ENCODE data around the gene PTBP1. TPM values are rescaled to one million over a fixed set of nuclear protein-coding genes. Genes with fewer than 3 reads are reported as not detected.

Gene PTBP1
- total and polyA plus RNA-seq, 9 of the 15 experiments (the other 6 are each of a cell fraction or from before 2014, with no cell fraction given) = 14.0 to 759 (median 234) TPM

GRCh38 chr19:816500-816857, 19.2 kb downstream of the PTBP1 start (continued):
- TF ChIP-seq ARID3A (IDR thresholded peaks at IDR 0.05; ENCODE audit: borderline replicate concordance, low read depth, low read length) (no peak), OTX1 (CRISPR knock-in tag; IDR thresholded peaks at IDR 0.05) (0 out of 2 replicates have a peak, but pooled peaks have one; percentile 12), MEIS2 (IDR thresholded peaks at IDR 0.05; ENCODE audit: partially characterized antibody) (no peak), HEY1 (CRISPR knock-in tag; IDR thresholded peaks at IDR 0.05; ENCODE audit: borderline replicate concordance) (no peak), ZNF707 (CRISPR knock-in tag; conservative IDR thresholded peaks at IDR 0.05) (no peak), E4F1 (CRISPR knock-in tag; IDR thresholded peaks at IDR 0.05; ENCODE audit: borderline replicate concordance) (no peak), GTF2B (IDR thresholded peaks at IDR 0.05; ENCODE audit: extremely low read depth, insufficient read length) (no peak), HDGF (IDR thresholded peaks at IDR 0.05) (no peak), FOXJ3 (CRISPR knock-in tag; IDR thresholded peaks at IDR 0.05) (no peak), CEBPB (tag; IDR thresholded peaks at IDR 0.05) (no peak), LEF1 (IDR thresholded peaks at IDR 0.05) (no peak), EHMT2 (IDR thresholded peaks at IDR 0.05) (peak; percentile 81), PURB (CRISPR knock-in tag; IDR thresholded peaks at IDR 0.05; ENCODE audit: low read depth) (no peak), RHOXF2B (CRISPR knock-in tag; conservative IDR thresholded peaks at IDR 0.05) (no peak), RBM15 (IDR thresholded peaks at IDR 0.05; ENCODE audit: insufficient read depth, low read length) (no peak), THRA (IDR thresholded peaks at IDR 0.05) (no peak), STAT5A (IDR thresholded peaks at IDR 0.05; ENCODE audit: borderline replicate concordance, low read length) (no peak), ASH1L (IDR thresholded peaks at IDR 0.05; ENCODE audit: borderline replicate concordance, low read depth, partially characterized antibody) (no peak), NEUROD1 (IDR thresholded peaks at IDR 0.05; ENCODE audit: borderline replicate concordance, low read depth, low read length, partially characterized antibody) (no peak), SNIP1 (IDR thresholded peaks at IDR 0.05; ENCODE audit: low read depth) (no peak), NR3C1 (CRISPR knock-in tag; IDR thresholded peaks at IDR 0.05) (no peak), RBBP5 (IDR thresholded peaks at IDR 0.05; ENCODE audit: borderline replicate concordance, insufficient read depth, low read length, poor library complexity, severe bottlenecking) (no peak), HNRNPLL (IDR thresholded peaks at IDR 0.05; ENCODE audit: low read depth, low read length, poor library complexity, severe bottlenecking) (peak; percentile 36), TEAD1 (CRISPR knock-in tag; IDR thresholded peaks at IDR 0.05) (no peak)

Measured in K562 (cell line).